Panc1 (cell line): ENCODE measurements around the gene HTR4.

Experiments used
- CTCF ChIP-seq: fragments of 450-650 bp; IDR thresholded peaks from 2 replicates; pipeline ENCODE4 v1.5.1; 2017; ENCODE audit warnings: mild to moderate bottlenecking
- POLR2AphosphoS5 ChIP-seq: IDR thresholded peaks from 2 replicates; pipeline ENCODE4 v1.6.1; 2012; ENCODE audit warnings: mild to moderate bottlenecking, low read depth, low read length, moderate library complexity
- REST ChIP-seq, 2 experiments: IDR thresholded peaks; 2 replicates each; pipeline ENCODE4 v1.6.1; 2011 to 2012; ENCODE audit warnings: low read depth in 2 of 2, control low read depth in 1 of 2, low read length in 1 of 2, mild to moderate bottlenecking in 1 of 2, moderate library complexity in 1 of 2; ENCODE audit not compliant: insufficient read depth in 1 of 2
- SIN3A ChIP-seq: IDR thresholded peaks from 2 replicates; pipeline ENCODE4 v1.6.1; 2012; ENCODE audit warnings: low read depth, mild to moderate bottlenecking, low read length, moderate library complexity, borderline replicate concordance; ENCODE audit not compliant: insufficient read depth
- TCF7L2 ChIP-seq: IDR thresholded peaks from 2 replicates; pipeline ENCODE4 v1.6.1; 2011; ENCODE audit warnings: mild to moderate bottlenecking, low read depth, low read length, inconsistent platforms

GRCh38 chr5:148639081-148639480 is 15.2 kb downstream of the HTR4 start:
- TF ChIP-seq CTCF (no peak), POLR2AphosphoS5 (no peak), TCF7L2 (no peak), SIN3A (no peak), REST (IDR thresholded peaks at IDR 0.05; ENCODE audit: insufficient read depth in 1 of 2, low read depth in 2 of 2, low read length in 1 of 2) (no peak)
